RPMI7951 (cell line): ENCODE results near the gene METTL22. TPM values are rescaled to one million over a fixed set of nuclear protein-coding genes. Genes with fewer than 3 reads are reported as not detected.
A peak's percentile ranks its signal among the peaks of the same experiment; 100 is the strongest.

Source experiments
- DNase-seq: peaks from one replicate; pipeline ENCODE4 v3.0.0-alpha.2; 2012; ENCODE audit warnings: low read depth
- total RNA-seq: library from RNA; depleted of rRNA; stranded (reverse); fragments of >200 nt; shearing (Covaris generic); gene quantifications from 2 replicates; pipeline ENCODE4 v1.2.3, GENCODE V29; 2014

Gene METTL22
- total RNA-seq, 1 experiment from 2014 or later: 14.8 TPM

DNA sequence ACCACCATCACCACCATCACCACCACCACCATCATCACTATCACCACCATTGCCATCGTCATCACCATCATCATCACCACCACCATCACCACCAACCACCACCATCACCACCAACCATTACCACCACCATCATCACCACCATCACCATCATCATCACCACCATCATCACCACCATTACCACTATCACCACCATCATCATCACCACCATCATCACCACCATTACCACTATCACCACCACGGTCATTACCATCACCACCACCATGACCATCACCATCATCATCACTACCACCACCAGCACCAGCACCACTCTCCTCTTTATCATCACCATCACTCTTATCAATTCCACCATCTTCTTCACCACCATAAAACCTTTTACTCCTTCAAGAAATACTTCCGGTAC, 30.0 kb upstream of the METTL22 start:
- DNase-seq: no peak

DNA sequence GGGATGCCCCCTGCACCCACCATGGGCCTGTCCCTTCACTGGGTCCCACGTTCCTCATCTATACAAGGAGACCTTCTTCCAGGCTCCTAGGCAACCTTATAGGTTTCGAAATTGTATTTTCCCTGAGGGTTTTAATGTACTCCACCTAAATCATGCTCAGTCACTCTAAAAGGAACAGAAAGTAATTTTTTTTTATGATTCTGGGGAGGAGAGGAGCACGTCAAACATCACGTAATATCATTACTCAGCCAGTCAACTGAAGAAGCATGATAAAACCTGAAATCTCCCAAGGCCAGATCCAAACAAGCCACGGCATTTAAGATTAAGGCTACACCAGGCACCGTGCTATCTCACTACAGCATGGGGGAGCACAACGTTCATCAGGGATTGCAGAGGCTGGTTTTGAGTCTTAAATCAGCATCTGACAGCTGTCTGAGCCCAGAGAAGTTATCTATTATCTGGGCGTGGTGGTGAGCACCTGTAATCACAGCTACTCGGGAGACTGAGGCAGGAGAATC, 27.3 kb upstream of the METTL22 start:
- no peak for DNase-seq

DNA sequence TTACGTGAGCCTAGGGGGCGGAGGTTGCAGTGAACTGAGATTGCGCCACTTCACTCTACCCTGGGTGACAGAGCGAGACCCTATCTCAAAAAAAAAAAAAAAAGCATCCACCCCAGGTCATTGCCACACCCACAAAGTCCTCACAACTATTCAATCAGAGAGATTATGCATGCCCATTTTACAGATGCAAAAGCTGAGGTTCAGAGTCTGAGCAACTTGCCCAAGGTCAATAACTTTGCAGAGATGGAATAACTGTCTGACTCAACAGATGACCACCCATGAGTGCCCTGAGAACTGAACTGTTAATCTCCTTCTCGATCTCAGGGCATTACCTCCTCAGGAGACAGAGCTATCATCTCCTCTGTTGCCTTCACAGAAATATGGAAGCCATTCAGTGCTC, 25.7 kb upstream of the METTL22 start:
- no peak for DNase-seq

DNA sequence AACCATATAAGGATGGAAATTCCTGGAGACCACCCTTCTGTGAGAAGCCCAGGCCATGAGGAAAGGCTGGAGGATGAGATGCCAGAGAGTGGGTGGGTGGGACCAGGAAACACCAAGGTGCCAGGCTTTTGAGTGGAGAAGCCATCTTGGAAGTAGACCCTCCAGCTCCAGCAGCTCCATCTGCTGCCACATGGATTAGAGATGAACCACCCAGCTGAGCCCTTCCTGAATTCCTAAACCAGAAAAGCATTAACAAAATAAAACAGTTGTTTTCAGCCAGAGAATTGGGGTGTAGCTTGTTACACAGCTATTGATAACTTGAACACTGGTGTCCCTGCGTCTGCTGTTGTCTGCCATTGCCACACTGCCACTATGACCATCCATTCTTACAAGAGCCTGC, 24.9 kb upstream of the METTL22 start:
- DNase-seq: no peak

DNA sequence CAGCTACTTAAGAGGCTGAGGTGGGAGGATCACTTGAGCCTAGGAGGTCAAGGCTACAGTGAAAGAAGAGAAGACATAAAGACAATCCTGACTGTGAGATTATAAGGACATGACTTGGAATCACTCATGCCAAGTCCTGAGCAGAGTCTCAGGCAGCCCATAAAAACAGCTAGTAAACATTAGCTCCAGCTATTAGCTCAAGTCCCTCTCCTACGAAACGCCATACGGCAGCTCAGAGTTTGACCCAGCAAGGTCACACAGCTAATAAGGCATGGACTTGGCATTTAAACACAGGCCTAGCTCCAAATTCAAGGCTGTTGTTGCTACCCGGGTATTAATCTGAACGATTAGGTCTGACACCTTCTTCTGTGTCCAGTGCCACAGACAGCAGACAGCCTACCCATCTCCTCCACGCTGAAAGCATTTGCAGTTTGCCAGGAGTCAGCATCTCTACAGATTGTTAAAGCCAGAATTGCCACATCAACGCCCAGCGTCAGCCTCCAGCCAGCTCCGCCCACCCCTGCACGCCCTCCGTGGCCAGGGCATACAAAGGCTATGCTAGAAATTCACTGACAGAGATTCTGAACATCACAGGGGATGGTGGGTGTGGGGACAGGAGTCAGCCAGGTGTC, 21.2 kb upstream of the METTL22 start:
- no peak for DNase-seq

DNA sequence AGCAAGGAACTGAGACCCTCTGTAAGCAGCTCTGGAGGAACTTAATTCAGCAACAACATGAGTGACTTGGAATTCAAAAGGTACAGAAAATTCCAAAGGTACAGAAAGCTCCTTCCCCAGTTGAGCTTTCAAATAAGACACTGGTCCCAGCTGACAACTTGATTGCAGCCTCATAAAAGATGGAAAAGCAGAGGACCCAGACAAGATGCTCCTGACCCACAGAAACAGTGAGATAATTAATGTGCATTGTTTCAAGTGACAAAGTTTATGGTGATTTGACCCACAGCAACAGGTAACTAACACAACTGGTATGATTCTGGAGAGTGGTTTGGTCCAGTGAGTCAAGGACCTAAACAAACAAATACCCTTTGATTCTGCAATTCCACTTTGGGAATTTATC, 15.9 kb upstream of the METTL22 start:
- DNase-seq: no peak

DNA sequence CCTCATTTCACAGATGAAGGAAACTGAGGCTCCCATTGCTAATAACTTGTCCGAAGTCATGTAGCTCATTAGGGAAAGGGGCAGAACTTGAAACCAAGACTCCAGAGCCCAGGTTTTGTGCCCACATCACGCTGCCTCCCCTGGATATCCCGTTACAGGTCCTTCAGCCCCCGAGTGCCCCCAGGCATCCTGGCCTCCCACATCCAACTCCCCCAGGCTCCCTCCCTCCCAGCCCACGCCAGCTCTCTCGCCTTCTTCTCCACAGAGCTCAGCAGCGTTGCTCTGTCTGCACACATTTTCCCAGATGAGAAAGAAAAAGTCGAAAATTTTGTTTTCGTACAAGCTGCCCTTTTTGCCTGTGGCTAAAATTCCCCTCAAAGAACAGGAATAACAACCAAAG, 14.3 kb upstream of the METTL22 start:
- no peak for DNase-seq

DNA sequence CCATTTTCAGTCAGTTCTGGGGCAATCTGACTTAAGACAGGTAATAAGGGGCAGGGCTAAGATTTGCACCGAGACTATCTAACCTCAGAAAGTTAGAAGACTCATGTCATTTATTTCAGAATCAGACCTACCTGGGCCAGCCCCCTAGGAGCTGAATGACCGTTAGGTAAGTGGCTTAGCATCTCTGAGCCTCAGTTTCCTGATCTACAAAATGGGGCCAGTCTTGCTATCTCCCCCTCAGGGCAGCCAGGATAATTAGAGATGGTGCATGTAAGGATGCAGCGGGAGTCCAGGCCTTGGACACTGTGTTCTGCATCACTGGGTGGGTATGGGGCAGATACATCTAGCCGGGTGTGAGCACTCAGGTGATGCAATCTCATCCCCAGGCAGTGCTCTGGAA, 10.4 kb upstream of the METTL22 start:
- DNase-seq: no peak

DNA sequence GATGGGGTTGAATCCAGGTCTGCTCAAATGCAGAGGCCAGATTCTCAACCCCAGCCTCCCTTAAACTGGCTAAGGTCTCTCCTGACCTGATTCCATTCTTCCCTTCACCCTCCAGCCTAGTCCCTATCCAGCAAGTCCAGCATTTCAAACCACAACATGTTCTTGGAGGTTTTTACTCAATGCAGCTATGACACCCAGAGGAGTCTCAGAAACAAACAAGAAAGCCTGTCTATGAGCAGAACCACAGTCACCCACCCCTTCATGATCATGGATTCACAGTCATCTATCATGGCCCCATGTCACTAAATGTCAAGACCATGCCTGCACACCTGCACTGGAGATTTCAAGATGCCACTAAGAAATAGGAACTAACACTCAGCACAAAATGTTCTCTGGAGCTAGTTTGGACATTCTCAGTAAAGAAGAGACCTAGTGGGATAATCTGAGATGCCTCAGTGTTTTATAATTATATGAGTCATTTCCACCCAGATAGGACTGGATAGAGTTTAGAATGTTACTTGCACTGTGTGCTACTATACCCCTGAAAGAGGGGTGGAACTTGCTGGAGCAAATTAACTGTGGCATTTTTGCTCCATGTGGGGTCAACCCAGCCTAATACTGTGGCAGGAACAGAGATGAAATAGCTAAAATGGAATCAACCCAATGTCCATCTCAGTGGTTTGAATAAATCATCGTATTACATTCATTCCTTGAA, 9.5 kb upstream of the METTL22 start:
- DNase-seq: no peak

DNA sequence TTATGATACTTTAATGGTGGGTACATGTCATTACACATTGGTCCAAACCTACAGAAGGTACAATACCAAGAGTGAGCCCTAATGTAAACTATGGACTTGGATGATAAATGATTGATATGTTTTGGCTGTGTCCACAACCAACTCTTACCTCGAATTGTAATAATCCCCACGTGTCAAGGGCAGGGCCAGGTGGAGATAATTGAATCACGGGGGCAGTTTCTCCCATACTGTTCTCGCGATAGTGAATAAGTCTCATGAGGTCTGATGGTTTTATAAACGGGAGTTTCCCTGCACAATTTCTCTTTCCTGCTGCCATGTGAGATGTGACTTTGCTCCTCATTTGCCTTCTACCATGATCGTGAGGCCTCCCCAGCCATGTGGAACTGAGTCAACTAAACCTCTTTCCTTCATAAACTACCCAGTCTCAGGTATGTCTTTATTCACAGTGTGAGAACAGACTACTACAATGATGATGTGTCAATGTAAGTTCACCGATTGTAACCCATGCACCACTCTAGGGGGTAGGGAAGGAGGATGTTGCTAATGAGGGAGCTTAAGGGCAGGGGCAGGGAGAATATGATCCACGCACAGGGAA, 7.0 kb upstream of the METTL22 start:
- no peak for DNase-seq

DNA sequence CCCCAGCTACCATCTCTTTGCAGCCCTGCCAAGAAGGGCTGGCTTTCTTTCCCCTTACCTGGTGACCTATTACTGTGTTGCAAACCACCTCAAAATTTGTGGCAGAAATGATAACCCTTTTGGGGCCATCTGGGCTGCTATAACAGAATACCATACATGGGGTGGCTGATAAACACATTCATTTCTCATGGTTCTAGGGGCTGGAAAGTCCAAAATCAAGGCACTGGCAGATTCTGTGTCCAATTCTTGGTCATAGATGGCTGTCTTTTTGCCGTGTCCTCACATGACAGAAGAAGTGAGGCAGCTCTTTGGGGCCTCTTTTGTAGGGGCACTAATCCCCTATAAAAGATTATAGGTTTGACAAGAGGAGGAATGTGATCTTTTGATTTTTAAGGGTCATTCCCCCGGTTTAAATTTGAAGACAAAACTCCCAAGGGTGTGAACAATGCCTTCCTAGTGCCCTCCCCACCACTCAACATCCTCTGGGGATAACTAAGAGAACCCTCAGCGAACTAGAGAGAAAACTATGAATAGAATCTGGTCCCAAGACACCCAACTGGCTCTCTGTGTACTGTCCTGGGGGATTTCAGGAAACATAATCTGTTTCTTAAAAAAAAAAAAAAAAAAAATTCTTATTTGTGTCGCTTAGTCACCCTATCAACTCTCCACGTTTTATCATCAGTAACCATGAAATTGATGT, 1.7 kb upstream of the METTL22 start:
- DNase-seq: no peak

DNA sequence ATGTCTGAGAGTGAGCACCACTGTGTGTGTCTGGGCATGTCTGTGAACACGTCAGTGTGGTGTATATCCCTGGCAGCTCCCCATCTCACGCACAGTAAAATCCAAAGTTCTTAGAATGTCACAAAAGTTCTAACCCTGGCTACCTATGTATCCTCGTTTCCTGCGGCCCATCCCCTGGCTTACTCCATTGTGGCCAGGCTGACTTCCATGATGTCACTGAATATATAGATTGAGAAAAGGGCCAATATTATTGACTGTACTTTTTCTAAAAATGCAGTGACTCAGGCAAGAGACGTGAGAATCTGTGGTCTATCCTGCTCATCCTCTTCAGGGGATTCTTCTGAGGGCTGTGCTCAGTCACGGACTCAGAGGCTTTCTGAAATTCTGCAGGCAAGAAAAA, 963 bp upstream of the METTL22 start:
- no peak for DNase-seq

DNA sequence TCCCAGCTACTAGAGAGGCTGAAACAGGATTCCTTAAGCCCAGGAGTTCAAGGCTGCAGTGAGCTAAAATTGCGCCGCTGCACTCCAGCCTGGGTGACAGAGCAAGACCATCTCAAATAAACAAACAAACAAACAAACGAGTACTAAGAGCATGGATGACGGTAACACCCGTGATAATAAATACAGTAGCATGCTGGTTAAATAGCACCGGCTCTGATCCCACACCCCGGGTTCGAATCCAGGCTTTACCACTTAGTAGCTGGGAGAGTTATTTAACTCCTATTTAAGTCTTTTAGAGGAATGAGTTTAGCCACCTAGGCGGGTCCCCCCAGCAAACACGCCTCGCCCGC, 301 bp upstream of the METTL22 start:
- DNase-seq: no peak

DNA sequence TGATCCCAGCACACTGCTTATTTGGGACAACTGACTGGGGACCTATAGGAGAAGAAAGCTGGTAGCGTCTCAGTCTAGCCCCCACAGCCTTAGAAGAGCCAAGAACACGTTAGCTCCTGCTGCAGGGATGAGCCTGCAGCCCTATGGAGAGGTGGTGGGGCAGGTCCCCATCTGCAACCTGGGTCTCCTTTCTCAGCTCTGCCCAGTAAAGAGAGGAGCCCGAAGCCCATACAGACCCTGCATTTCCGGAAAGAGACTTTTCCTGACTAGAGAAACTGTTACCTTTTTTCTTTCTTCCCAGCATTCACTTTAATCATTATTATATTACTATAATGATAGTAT, 788 bp downstream of the METTL22 start:
- no peak for DNase-seq

DNA sequence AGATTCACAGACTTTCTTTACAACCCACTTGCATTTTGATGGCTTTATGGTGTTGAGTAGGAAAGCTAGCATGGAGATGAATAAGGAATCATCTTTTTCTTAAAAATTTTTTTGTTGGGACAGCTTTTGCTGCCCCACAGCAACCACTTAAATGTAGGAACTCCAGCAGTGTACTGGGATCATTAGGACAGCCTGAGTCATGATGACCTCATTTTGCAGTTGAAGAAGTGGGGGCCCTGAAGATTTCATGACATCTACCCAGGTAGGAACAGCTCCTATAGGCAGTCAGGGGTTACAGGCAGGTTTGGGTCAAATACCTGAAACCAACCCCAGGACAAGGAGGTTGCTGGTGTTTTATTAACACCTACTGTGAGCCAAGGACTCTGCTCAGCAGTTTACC, 2.1 kb downstream of the METTL22 start:
- DNase-seq: peak; percentile 11

DNA sequence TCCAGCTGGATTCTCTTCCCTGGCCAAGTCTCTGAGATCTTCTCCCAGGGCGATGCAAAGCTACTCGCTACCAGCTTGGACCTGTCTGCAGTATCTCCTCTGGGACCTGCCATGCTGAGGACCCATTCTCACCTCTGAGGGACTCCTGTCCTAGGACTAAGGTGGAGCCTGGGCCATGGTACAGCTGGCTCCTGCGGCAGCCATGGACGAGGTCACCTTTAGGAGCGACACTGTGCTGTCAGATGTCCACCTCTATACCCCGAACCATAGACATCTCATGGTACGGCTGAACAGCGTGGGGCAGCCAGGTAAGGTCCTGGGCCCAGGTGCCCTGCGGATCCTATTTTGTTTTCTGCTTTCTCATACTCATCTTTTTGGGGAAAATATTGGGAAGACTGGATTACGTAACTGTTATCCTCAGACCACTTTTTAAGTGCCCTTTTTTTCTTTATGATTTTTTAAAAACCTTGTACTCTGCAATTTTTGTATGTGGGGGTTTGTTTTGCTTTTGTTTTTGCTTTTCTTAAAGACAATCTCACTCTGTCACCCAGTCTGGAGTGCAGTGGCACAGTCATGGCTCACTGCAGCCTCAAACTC, 4.1 kb downstream of the METTL22 start:
- no peak for DNase-seq

DNA sequence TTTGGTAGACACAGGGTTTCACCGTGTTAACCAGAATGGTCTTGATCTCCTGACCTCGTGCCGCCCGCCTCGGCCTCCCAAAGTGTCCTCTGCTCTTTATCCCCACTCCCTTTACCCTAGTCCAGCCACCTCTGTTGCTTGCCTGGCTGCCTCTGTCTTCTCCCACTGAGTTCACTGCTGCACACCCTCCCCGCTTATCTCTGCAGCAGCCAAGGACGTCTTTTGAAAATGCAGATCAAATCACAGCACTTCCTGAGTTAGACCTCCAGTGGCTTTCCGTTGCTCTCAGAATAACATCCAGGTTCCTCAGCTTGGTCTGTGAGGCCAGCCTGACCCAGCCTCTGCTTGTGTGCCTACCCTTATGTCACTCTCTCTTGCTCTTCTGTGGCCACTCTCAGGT, 5.4 kb downstream of the METTL22 start:
- no peak for DNase-seq

DNA sequence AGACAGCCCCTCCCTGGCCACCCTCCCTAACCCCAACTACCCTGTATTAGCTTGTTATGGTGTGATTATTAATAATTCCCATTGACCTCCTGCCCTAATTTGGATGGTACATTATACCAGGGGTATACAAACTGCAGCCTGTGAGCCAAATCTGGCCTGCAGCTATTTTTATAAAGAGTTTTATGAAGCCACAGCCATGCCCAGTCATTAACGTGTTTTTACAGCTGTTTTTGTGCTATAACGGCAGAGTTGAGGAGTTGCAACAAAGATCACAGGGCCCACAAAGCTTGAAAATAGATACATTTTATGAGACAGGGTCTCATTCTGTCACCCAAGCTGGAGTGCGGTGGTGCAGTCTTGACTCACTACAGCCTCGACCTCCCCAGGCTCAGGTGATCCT, 6.0 kb downstream of the METTL22 start:
- DNase-seq: no peak

DNA sequence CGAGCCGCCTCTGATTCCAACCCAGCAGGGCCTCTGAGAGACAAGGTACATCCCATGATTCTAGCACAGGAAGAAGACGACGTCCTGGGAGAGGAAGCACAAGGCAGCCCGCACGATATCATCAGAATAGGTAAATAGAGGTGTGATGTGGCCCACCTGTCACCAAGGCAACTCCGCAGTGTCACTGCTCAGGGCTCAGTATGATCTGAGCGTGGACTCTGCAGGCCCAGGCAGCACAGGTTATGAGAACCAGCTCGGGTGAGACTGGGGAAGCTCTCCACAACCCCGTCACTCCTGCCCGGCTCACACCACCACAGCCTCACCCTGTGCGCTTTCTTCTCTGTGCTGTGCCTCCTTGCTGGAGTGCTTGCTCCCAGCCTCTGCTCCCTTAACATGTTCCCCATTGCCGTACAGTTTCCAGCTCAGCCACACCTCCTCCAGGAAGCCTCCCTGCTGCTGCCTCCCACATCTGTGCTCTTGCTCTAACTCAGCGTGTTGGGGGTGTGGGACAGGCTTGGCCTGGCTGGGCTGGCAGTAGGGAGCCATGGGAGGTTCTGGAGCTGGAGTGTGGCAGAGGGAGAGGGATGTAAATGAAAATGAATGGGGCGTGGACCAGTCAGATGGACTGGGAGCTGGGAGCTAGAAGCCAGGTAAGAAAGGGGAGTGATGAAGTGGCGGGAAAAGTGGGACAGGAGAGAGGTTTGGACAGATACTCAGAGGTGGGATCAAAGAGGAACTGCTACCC, 7.7 kb downstream of the METTL22 start:
- DNase-seq: no peak

DNA sequence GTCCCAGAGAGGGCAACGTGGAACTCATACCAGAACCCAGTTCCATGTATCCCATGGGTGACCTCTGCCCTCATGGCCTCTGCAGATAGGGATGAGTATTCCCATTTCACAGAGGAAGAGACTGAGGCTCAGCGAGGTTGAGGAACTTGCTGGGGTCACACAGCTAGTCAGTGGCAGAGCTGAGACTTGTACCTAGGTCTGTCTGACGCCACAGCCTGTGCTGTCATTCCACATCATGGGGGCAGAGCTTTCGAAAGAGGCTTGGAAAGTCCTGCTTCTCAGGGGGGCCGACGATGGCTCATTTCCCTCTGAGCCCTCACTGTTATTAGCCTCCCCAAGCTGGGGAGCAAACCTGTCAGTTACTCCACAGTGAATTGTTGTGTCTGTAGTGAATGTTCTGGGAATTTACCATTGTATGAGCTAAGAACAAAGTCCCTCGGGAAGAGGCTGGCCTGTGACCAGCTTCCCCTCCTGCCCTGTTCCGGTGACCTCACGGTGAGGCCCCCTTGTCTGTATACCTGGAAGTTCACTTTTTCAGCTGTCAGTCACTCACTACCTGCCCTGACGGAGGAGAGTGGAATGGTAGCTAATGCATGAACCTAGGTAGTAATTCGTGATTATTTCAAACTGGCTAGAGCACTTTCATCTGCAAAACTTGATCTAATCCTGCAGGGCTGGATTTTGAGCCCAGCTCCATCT, 8.9 kb downstream of the METTL22 start:
- DNase-seq: no peak

DNA sequence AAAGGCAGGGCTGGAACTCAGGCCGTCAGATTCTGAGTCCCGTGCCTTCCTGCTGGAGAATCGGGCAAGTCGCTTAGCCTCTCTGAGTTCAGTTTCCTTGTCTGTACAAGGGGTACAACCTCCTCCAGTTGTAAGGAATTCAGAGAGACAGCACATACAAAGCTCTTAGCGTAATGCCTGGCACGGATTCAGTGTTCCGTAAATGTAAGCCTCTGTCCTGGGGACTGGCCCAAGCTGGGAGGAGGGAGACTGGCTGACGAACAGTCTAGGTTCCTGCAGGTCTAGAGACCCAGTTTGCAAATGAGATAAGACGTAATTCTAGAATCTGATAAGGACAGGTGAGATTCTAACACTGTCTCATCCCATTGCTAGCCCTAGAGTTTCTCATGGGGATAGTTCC, 9.9 kb downstream of the METTL22 start:
- DNase-seq: no peak
